Measurements from ENCODE around the gene TLR9.

DNA sequence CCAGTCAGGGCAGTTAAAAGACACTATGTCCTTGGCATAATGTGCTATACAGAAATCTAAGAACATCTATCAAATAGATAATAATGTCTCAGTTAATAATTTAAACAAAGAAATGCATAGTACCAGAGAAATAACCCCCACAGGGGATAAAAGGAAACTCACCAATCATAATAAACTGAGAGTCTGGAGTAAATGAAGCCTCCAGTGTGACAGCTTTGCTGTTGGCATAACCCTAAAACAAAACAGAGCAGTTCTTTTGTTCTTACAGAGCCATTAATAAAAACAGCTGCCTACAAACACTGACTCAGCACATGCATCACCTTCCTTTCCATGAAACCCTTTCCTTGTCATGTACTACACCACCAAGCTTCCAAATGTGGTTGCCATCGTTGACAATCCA, 33.6 kb upstream of the TLR9 start:
- TF ChIP-seq, protein P1, sequence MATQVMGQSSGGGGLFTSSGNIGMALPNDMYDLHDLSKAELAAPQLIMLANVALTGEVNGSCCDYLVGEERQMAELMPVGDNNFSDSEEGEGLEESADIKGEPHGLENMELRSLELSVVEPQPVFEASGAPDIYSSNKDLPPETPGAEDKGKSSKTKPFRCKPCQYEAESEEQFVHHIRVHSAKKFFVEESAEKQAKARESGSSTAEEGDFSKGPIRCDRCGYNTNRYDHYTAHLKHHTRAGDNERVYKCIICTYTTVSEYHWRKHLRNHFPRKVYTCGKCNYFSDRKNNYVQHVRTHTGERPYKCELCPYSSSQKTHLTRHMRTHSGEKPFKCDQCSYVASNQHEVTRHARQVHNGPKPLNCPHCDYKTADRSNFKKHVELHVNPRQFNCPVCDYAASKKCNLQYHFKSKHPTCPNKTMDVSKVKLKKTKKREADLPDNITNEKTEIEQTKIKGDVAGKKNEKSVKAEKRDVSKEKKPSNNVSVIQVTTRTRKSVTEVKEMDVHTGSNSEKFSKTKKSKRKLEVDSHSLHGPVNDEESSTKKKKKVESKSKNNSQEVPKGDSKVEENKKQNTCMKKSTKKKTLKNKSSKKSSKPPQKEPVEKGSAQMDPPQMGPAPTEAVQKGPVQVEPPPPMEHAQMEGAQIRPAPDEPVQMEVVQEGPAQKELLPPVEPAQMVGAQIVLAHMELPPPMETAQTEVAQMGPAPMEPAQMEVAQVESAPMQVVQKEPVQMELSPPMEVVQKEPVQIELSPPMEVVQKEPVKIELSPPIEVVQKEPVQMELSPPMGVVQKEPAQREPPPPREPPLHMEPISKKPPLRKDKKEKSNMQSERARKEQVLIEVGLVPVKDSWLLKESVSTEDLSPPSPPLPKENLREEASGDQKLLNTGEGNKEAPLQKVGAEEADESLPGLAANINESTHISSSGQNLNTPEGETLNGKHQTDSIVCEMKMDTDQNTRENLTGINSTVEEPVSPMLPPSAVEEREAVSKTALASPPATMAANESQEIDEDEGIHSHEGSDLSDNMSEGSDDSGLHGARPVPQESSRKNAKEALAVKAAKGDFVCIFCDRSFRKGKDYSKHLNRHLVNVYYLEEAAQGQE (IDR thresholded peaks at IDR 0.05; ENCODE audit: low read depth), result no peak
- TF ChIP-seq, protein P2, sequence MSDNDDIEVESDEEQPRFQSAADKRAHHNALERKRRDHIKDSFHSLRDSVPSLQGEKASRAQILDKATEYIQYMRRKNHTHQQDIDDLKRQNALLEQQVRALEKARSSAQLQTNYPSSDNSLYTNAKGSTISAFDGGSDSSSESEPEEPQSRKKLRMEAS (IDR thresholded peaks at IDR 0.05), result no peak
- TF ChIP-seq CEBPB (IDR thresholded peaks at IDR 0.05) (no peak), FOXM1 (IDR thresholded peaks at IDR 0.05; ENCODE audit: borderline replicate concordance, low read depth) (no peak), EP300 (IDR thresholded peaks at IDR 0.05; ENCODE audit: borderline replicate concordance) (no peak), CREB1 (IDR thresholded peaks at IDR 0.05; ENCODE audit: low read depth) (no peak), TEAD4 (IDR thresholded peaks at IDR 0.05) (no peak), RAD21 (IDR thresholded peaks at IDR 0.05; ENCODE audit: low read depth) (no peak), TCF12 (IDR thresholded peaks at IDR 0.05; ENCODE audit: low read depth) (no peak)

Measured in Ishikawa (cell line).